HCT116 (cell line): ENCODE results near the gene PDE7B. TPM values are rescaled to one million over a fixed set of nuclear protein-coding genes. Genes with fewer than 3 reads are reported as not detected.

Source experiments
- ATAC-seq: fragments of 200-7000 bp; cut with Tn5 transposase; 2 replicates; pipeline ENCODE4 v1.9.1; 2020; ENCODE audit warnings: mild to moderate bottlenecking, moderate library complexity
- BruUV-seq: library from RNA; stranded (reverse); fragments of 400-500 nt; replicated peaks from 2 replicates; lab custom pipeline; 2021; lab: Mats Ljungman, UMichigan
- CTCF ChIA-PET: fragments of 300-600 bp; sonication (Branson Sonifier 250); formaldehyde crosslinking; loops from one replicate; lab custom pipeline; 2021; ENCODE audit warnings: antibody characterized with exemption; lab: Charles Lee
- POLR2A ChIA-PET: fragments of 300-600, 350-600 bp; sonication (Branson Sonifier 250); formaldehyde crosslinking; loops from one replicate; lab custom pipeline; 2021; ENCODE audit warnings: antibody characterized with exemption; lab: Charles Lee
- RAD21 ChIA-PET, 2 experiments: fragments of 300-600 bp; sonication (Branson Sonifier 250); formaldehyde crosslinking; loops; one replicate each; lab custom pipeline; 2023; ENCODE audit warnings: low total read pairs in 2 of 2; ENCODE audit not compliant: uncharacterized antibody in 2 of 2, unreplicated experiment in 2 of 2, low non-redundant PET in 1 of 2; lab: Charles Lee
- DNase-seq: peaks from one replicate; pipeline ENCODE4 v3.0.0-alpha.2; 2010; ENCODE audit warnings: low read depth, low spot score
- H2AFZ ChIP-seq: fragments of 200-600 bp; shearing (Covaris generic), sonication (generic); 2 replicates; pipeline ENCODE4 v1.6.1; 2017; ENCODE audit warnings: low read depth, mixed run types, mixed read lengths, antibody characterized with exemption, low read length; ENCODE audit not compliant: poor library complexity, severe bottlenecking
- H3K27ac ChIP-seq: 2 replicates; pipeline ENCODE4 v1.5.1; 2012; ENCODE audit warnings: low read depth, low read length
- H3K27me3 ChIP-seq: fragments of 200-600 bp; sonication (generic); 2 replicates; pipeline ENCODE4 v1.6.1; 2016; ENCODE audit warnings: mixed run types, low read length, mixed read lengths; ENCODE audit not compliant: insufficient read depth
- H3K36me3 ChIP-seq, 2 experiments: fragments of 200-500 bp in 1 of 2; fragments of 200-600 bp in 1 of 2; sonication (Bioruptor generic) in 1 of 2; sonication (generic) in 1 of 2; 2 replicates each; pipeline versions ENCODE4 v1.5.1 to v1.6.1; 2014 to 2016; ENCODE audit warnings: low read length in 2 of 2, inconsistent platforms in 1 of 2, mixed read lengths in 1 of 2, mixed run types in 1 of 2; ENCODE audit not compliant: insufficient read depth in 2 of 2, control insufficient read depth in 1 of 2
- H3K4me1 ChIP-seq, 2 experiments: fragments of 200-600 bp in 1 of 2; sonication (generic) in 1 of 2; 2 replicates each; pipeline versions ENCODE4 v1.5.1 to v1.6.1; 2012 to 2017; ENCODE audit warnings: low read length in 2 of 2, inconsistent platforms in 1 of 2, mild to moderate bottlenecking in 1 of 2, mixed read lengths in 1 of 2, mixed run types in 1 of 2, moderate library complexity in 1 of 2; ENCODE audit not compliant: insufficient read depth in 2 of 2, control insufficient read depth in 1 of 2
- H3K4me2 ChIP-seq: fragments of 200-600 bp; sonication (generic); 2 replicates; pipeline ENCODE4 v1.6.1; 2017; ENCODE audit warnings: mixed run types, low read length, mixed read lengths
- H3K4me3 ChIP-seq, 2 experiments: fragments of 200-600 bp in 1 of 2; sonication (generic) in 1 of 2; replicated peaks in 1 of 2; 2 replicates each; pipeline ENCODE4 v1.5.1; 2011 to 2016; ENCODE audit warnings: low read length in 2 of 2, control low read depth in 1 of 2, low read depth in 1 of 2, mild to moderate bottlenecking in 1 of 2, mixed read lengths in 1 of 2, mixed run types in 1 of 2
- H3K79me2 ChIP-seq: fragments of 200-600 bp; sonication (generic); 2 replicates; pipeline ENCODE4 v1.6.1; 2017; ENCODE audit warnings: mild to moderate bottlenecking, mixed run types, low read length, moderate library complexity, mixed read lengths; ENCODE audit not compliant: insufficient read depth
- H3K9ac ChIP-seq: fragments of 200-600 bp; sonication (generic); 2 replicates; pipeline ENCODE4 v1.6.1; 2016; ENCODE audit warnings: low read length, mixed read lengths
- H3K9me2 ChIP-seq: fragments of 200-600 bp; sonication (generic), shearing (Covaris generic); 2 replicates; pipeline ENCODE4 v1.6.1; 2017; ENCODE audit warnings: mixed run types, mild to moderate bottlenecking, moderate library complexity; ENCODE audit not compliant: insufficient read depth
- H3K9me3 ChIP-seq, 2 experiments: fragments of 200-500 bp in 1 of 2; fragments of 200-600 bp in 1 of 2; sonication (Bioruptor generic) in 1 of 2; sonication (generic) in 1 of 2; 2 replicates each; pipeline ENCODE4 v1.6.1; 2014 to 2017; ENCODE audit warnings: low read length in 2 of 2, mixed read lengths in 2 of 2, inconsistent platforms in 1 of 2, low read depth in 1 of 2, mild to moderate bottlenecking in 1 of 2, mixed run types in 1 of 2, moderate library complexity in 1 of 2; ENCODE audit not compliant: control insufficient read depth in 1 of 2, insufficient read depth in 1 of 2
- H4K20me1 ChIP-seq: fragments of 200-600 bp; sonication (generic), shearing (Covaris generic); 2 replicates; pipeline ENCODE4 v1.6.1; 2017; ENCODE audit warnings: mixed run types, mild to moderate bottlenecking, moderate library complexity; ENCODE audit not compliant: insufficient read depth
- EGR1 ChIP-seq: IDR thresholded peaks from 2 replicates; pipeline ENCODE4 v1.6.1; 2012; ENCODE audit warnings: low read depth
- ELF1 ChIP-seq: IDR thresholded peaks from 2 replicates; pipeline ENCODE4 v1.6.1; 2012; ENCODE audit warnings: low read depth, borderline replicate concordance
- POLR2A ChIP-seq: IDR thresholded peaks from 2 replicates; pipeline ENCODE4 v1.7.0; 2011; ENCODE audit warnings: borderline replicate concordance; ENCODE audit not compliant: insufficient read depth, insufficient read length; ENCODE audit errors: extremely low read depth
- POLR2AphosphoS5 ChIP-seq: IDR thresholded peaks from 2 replicates; pipeline ENCODE4 v1.6.1; 2011; ENCODE audit warnings: mild to moderate bottlenecking, low read depth, low read length, moderate library complexity
- REST ChIP-seq: IDR thresholded peaks from 2 replicates; pipeline ENCODE4 v1.6.1; 2012; ENCODE audit warnings: low read depth
- SIN3A ChIP-seq: IDR thresholded peaks from 2 replicates; pipeline ENCODE4 v1.6.1; 2012; ENCODE audit warnings: low read depth
- SP1 ChIP-seq: IDR thresholded peaks from 2 replicates; pipeline ENCODE4 v1.6.1; 2012; ENCODE audit warnings: low read depth
- SRF ChIP-seq: IDR thresholded peaks from 2 replicates; pipeline ENCODE4 v1.6.1; 2012; ENCODE audit warnings: low read depth
- TCF7L2 ChIP-seq: IDR thresholded peaks from 2 replicates; pipeline ENCODE4 v1.7.0; 2011; ENCODE audit warnings: borderline replicate concordance, inconsistent platforms; ENCODE audit not compliant: insufficient read depth, insufficient read length; ENCODE audit errors: extremely low read depth
- YY1 ChIP-seq: IDR thresholded peaks from 2 replicates; pipeline ENCODE4 v1.6.1; 2011; ENCODE audit warnings: low read length, low read depth, moderate library complexity, mild to moderate bottlenecking; ENCODE audit not compliant: insufficient replicate concordance; ENCODE audit errors: extremely low read depth
- ZFX ChIP-seq: fragments of 450-650 bp; IDR thresholded peaks from 2 replicates; pipeline ENCODE4 v1.6.1; 2017
- ZNF274 ChIP-seq: fragments of 200-500 bp; sonication (Bioruptor generic); IDR thresholded peaks from 2 replicates; pipeline ENCODE4 v1.6.1; 2014; ENCODE audit warnings: mild to moderate bottlenecking, low read depth, low read length, inconsistent platforms
- intact Hi-C: fragments of 100-400 bp; cut with micrococcal nuclease; formaldehyde crosslinking; loops from 2 replicates; pipeline ENCODE4 v1.10.0; 2022
- total RNA-seq: library from RNA; stranded (reverse); gene quantifications from one replicate; pipeline ENCODE4 v1.2.1, GENCODE V29; 2021; ENCODE audit not compliant: unreplicated experiment
- TF ChIP-seq, protein P1 (sequence below): IDR thresholded peaks from 2 replicates; pipeline ENCODE4 v1.6.1; 2012
- TF ChIP-seq, protein P2 (sequence below), 3 experiments: fragments of 200-600 bp in 1 of 3; sonication (generic) in 1 of 3; IDR thresholded peaks in 2 of 3; conservative IDR thresholded peaks in 1 of 3; 2 replicates each; pipeline ENCODE4 v1.5.1; 2012 to 2017; ENCODE audit warnings: low read depth in 2 of 3, low read length in 2 of 3, antibody characterized with exemption in 1 of 3, borderline replicate concordance in 1 of 3, control low read depth in 1 of 3, mild to moderate bottlenecking in 1 of 3, mixed read lengths in 1 of 3, mixed run types in 1 of 3, moderate library complexity in 1 of 3; ENCODE audit not compliant: insufficient read depth in 1 of 3
- TF ChIP-seq, protein P3 (sequence below): IDR thresholded peaks from 2 replicates; pipeline ENCODE4 v1.6.1; 2011; ENCODE audit warnings: mild to moderate bottlenecking, low read length, moderate library complexity; ENCODE audit not compliant: insufficient replicate concordance; ENCODE audit errors: extremely low read depth
- TF ChIP-seq, protein P4 (sequence below): IDR thresholded peaks from 2 replicates; pipeline ENCODE4 v1.6.1; 2012

The PDE7B gene
- total RNA-seq, 1 experiment from 2014 or later: 0.61 TPM

GRCh38 chr6:136163260-136163659, 311.8 kb downstream of the PDE7B start:
- Histone ChIP-seq H3K4me3 (no peak overlapping the region), H3K27ac (no peak overlapping the region), H3K9me3 (no peaks in the 10 kb centered on the region), H3K4me2 (no peak overlapping the region), H3K79me2 (no peaks in the 10 kb centered on the region), H3K4me1 (no peaks in the 10 kb centered on the region), H3K27me3 (no peaks in the 10 kb centered on the region), H3K9ac (no peak overlapping the region), H4K20me1 (no peaks in the 10 kb centered on the region), H3K9me2 (no peaks in the 10 kb centered on the region), H3K36me3 (no peaks in the 10 kb centered on the region), H2AFZ (no peak overlapping the region)
- POLR2A ChIA-PET: no interaction called here
- CTCF ChIA-PET: no interaction called here
- RAD21 ChIA-PET: no interaction called here
- DNase-seq (no peak), ATAC-seq (no peak)
- TF ChIP-seq EGR1 (no peak), POLR2AphosphoS5 (no peak), ZNF274 (no peak), POLR2A (no peak), REST (no peak), YY1 (no peak), ZFX (no peak), TCF7L2 (no peak), SRF (no peak), SIN3A (no peak), SP1 (no peak), ELF1 (no peak)
- TF ChIP-seq, protein P1, sequence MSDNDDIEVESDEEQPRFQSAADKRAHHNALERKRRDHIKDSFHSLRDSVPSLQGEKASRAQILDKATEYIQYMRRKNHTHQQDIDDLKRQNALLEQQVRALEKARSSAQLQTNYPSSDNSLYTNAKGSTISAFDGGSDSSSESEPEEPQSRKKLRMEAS: no peak
- TF ChIP-seq, protein P2, sequence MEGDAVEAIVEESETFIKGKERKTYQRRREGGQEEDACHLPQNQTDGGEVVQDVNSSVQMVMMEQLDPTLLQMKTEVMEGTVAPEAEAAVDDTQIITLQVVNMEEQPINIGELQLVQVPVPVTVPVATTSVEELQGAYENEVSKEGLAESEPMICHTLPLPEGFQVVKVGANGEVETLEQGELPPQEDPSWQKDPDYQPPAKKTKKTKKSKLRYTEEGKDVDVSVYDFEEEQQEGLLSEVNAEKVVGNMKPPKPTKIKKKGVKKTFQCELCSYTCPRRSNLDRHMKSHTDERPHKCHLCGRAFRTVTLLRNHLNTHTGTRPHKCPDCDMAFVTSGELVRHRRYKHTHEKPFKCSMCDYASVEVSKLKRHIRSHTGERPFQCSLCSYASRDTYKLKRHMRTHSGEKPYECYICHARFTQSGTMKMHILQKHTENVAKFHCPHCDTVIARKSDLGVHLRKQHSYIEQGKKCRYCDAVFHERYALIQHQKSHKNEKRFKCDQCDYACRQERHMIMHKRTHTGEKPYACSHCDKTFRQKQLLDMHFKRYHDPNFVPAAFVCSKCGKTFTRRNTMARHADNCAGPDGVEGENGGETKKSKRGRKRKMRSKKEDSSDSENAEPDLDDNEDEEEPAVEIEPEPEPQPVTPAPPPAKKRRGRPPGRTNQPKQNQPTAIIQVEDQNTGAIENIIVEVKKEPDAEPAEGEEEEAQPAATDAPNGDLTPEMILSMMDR (IDR thresholded peaks at IDR 0.05 in 2 of 3, conservative IDR thresholded peaks at IDR 0.05 in 1 of 3; ENCODE audit: borderline replicate concordance in 1 of 3, insufficient read depth in 1 of 3, low read depth in 2 of 3, low read length in 2 of 3): no peak
- TF ChIP-seq, protein P3, sequence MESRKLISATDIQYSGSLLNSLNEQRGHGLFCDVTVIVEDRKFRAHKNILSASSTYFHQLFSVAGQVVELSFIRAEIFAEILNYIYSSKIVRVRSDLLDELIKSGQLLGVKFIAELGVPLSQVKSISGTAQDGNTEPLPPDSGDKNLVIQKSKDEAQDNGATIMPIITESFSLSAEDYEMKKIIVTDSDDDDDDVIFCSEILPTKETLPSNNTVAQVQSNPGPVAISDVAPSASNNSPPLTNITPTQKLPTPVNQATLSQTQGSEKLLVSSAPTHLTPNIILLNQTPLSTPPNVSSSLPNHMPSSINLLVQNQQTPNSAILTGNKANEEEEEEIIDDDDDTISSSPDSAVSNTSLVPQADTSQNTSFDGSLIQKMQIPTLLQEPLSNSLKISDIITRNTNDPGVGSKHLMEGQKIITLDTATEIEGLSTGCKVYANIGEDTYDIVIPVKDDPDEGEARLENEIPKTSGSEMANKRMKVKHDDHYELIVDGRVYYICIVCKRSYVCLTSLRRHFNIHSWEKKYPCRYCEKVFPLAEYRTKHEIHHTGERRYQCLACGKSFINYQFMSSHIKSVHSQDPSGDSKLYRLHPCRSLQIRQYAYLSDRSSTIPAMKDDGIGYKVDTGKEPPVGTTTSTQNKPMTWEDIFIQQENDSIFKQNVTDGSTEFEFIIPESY: no peak
- TF ChIP-seq, protein P4, sequence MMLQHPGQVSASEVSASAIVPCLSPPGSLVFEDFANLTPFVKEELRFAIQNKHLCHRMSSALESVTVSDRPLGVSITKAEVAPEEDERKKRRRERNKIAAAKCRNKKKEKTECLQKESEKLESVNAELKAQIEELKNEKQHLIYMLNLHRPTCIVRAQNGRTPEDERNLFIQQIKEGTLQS: no peak
- no TSS peak for BruUV-seq
- intact Hi-C loops: no loop called here
